Amniotic epithelial cell (primary cell): Measurements from ENCODE around the gene ULK3.

Experiments used
- DNase-seq: peaks from one replicate; pipeline ENCODE4 v3.0.0-alpha.2; 2010; ENCODE audit warnings: low read depth

ULK3 gene

GRCh38 chr15:74821091-74821789 is 21.7 kb downstream of the ULK3 start:
- DNase-seq: peak; percentile 24

GRCh38 chr15:74820056-74820455 is 22.9 kb downstream of the ULK3 start:
- no peak for DNase-seq

- DNase-seq: no peak
Measured at GRCh38 chr15:74817370-74817737, 25.6 kb downstream of the ULK3 start.

GRCh38 chr15:74816624-74817369 is 26.2 kb downstream of the ULK3 start:
- DNase-seq: no peak

GRCh38 chr15:74815961-74816360 is 27.0 kb downstream of the ULK3 start:
- DNase-seq: no peak

- peak; percentile 28 for DNase-seq
Measured at GRCh38 chr15:74815121-74815934, 27.6 kb downstream of the ULK3 start.

GRCh38 chr15:74812533-74812932 is 30.4 kb downstream of the ULK3 start, which contains the start of gene LMAN1L:
TSS of gene LMAN1L (plus strand) at chr15:74812835. CDS start at chr15:74812855, 20 bp downstream.
- DNase-seq: no peak

- DNase-seq: no peak
Measured at GRCh38 chr15:74809956-74810355, 33.0 kb downstream of the ULK3 start.

GRCh38 chr15:74809242-74809641 is 33.7 kb downstream of the ULK3 start:
- no peak for DNase-seq

- no peak for DNase-seq
Measured at GRCh38 chr15:74808840-74809229, 34.1 kb downstream of the ULK3 start.

- DNase-seq: no peak
Measured at GRCh38 chr15:74808078-74808839, 34.7 kb downstream of the ULK3 start.

GRCh38 chr15:74807282-74807681 is 35.7 kb downstream of the ULK3 start:
- DNase-seq: no peak

- DNase-seq: no peak
Measured at GRCh38 chr15:74804935-74805334, 38.0 kb downstream of the ULK3 start.

GRCh38 chr15:74802862-74803447 is 40.0 kb downstream of the ULK3 start:
- no peak for DNase-seq

GRCh38 chr15:74802290-74802689 is 40.7 kb downstream of the ULK3 start:
- no peak for DNase-seq

- DNase-seq: no peak
Measured at GRCh38 chr15:74801311-74801997, 41.5 kb downstream of the ULK3 start.

GRCh38 chr15:74800559-74801094 is 42.3 kb downstream of the ULK3 start:
- no peak for DNase-seq

- peak; percentile 50 for DNase-seq
Measured at GRCh38 chr15:74799856-74800558, 42.9 kb downstream of the ULK3 start.

GRCh38 chr15:74799255-74799855 is 43.6 kb downstream of the ULK3 start:
- DNase-seq: no peak
